ENCODE results near the gene MGME1. TPM values are rescaled to one million over a fixed set of nuclear protein-coding genes. Genes with fewer than 3 reads are reported as not detected.

The MGME1 gene
- total and polyA plus RNA-seq, 2 of the 13 experiments (the other 11 are each of a cell fraction or from before 2014, with no cell fraction given) = 36.7 to 66.6 TPM

GRCh38 chr20:18001131-18001921, 32.5 kb downstream of the MGME1 start (continued):
- TF ChIP-seq, protein P1, sequence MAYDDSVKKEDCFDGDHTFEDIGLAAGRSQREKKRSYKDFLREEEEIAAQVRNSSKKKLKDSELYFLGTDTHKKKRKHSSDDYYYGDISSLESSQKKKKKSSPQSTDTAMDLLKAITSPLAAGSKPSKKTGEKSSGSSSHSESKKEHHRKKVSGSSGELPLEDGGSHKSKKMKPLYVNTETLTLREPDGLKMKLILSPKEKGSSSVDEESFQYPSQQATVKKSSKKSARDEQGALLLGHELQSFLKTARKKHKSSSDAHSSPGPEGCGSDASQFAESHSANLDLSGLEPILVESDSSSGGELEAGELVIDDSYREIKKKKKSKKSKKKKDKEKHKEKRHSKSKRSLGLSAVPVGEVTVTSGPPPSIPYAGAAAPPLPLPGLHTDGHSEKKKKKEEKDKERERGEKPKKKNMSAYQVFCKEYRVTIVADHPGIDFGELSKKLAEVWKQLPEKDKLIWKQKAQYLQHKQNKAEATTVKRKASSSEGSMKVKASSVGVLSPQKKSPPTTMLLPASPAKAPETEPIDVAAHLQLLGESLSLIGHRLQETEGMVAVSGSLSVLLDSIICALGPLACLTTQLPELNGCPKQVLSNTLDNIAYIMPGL (CRISPR knock-in tag; IDR thresholded peaks at IDR 0.05; ENCODE audit: borderline replicate concordance in 1 of 2, low read depth in 1 of 2) = peak; percentile 33 to 38; a peak in 1 of 4 replicates
- no peak for TF ChIP-seq ZNF710 (CRISPR knock-in tag; IDR thresholded peaks at IDR 0.05; ENCODE audit: borderline replicate concordance)
- TF ChIP-seq EED (CRISPR knock-in tag; IDR thresholded peaks at IDR 0.05) = 0 out of 2 replicates have a peak, but pooled peaks have one; percentile 31
- no peak for TF ChIP-seq TBP (CRISPR knock-in tag; IDR thresholded peaks at IDR 0.05)
- TF ChIP-seq, protein P2, sequence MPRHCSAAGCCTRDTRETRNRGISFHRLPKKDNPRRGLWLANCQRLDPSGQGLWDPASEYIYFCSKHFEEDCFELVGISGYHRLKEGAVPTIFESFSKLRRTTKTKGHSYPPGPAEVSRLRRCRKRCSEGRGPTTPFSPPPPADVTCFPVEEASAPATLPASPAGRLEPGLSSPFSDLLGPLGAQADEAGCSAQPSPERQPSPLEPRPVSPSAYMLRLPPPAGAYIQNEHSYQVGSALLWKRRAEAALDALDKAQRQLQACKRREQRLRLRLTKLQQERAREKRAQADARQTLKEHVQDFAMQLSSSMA (CRISPR knock-in tag; IDR thresholded peaks at IDR 0.05) = no peak
- no peak for TF ChIP-seq ZNF512 (CRISPR knock-in tag; IDR thresholded peaks at IDR 0.05)
- no peak for TF ChIP-seq SIN3A (IDR thresholded peaks at IDR 0.05; ENCODE audit: borderline replicate concordance, low read depth, low read length)
- no peak for TF ChIP-seq ZNF503 (CRISPR knock-in tag; IDR thresholded peaks at IDR 0.05)
- TF ChIP-seq ZNF275 (CRISPR knock-in tag; IDR thresholded peaks at IDR 0.05; ENCODE audit: borderline replicate concordance) = no peak
- no peak for TF ChIP-seq ZNF24 (IDR thresholded peaks at IDR 0.05)
- TF ChIP-seq, protein P3, sequence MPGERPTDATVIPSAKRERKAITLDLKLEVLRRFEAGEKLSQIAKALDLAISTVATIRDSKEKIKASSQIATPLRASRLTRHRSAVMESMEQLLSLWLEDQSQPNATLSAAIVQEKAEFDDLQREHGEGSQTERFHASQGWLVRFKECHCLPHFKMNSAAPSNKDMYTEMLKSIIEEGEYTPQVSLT (CRISPR knock-in tag; IDR thresholded peaks at IDR 0.05; ENCODE audit: borderline replicate concordance, low read depth) = no peak
- TF ChIP-seq CC2D1A (CRISPR knock-in tag; IDR thresholded peaks at IDR 0.05) = no peak
- TF ChIP-seq ZNF180 (CRISPR knock-in tag; IDR thresholded peaks at IDR 0.05; ENCODE audit: borderline replicate concordance, low read depth) = no peak
- TF ChIP-seq ARNT (IDR thresholded peaks at IDR 0.05) = no peak
- TF ChIP-seq PAX8 (CRISPR knock-in tag; IDR thresholded peaks at IDR 0.05; ENCODE audit: borderline replicate concordance) = no peak
- 0 out of 2 replicates have a peak, but pooled peaks have one; percentile 28 for TF ChIP-seq TGIF2 (CRISPR knock-in tag; IDR thresholded peaks at IDR 0.05)
- TF ChIP-seq IRX3 (CRISPR knock-in tag; IDR thresholded peaks at IDR 0.05; ENCODE audit: borderline replicate concordance, low read depth) = no peak

All from HepG2 (cell line).